ENCODE data around the gene REC8. TPM values are rescaled to one million over a fixed set of nuclear protein-coding genes. Genes with fewer than 3 reads are reported as not detected.

Gene REC8
- total RNA-seq, 1 experiment from 2014 or later: 8.4 TPM

DNA sequence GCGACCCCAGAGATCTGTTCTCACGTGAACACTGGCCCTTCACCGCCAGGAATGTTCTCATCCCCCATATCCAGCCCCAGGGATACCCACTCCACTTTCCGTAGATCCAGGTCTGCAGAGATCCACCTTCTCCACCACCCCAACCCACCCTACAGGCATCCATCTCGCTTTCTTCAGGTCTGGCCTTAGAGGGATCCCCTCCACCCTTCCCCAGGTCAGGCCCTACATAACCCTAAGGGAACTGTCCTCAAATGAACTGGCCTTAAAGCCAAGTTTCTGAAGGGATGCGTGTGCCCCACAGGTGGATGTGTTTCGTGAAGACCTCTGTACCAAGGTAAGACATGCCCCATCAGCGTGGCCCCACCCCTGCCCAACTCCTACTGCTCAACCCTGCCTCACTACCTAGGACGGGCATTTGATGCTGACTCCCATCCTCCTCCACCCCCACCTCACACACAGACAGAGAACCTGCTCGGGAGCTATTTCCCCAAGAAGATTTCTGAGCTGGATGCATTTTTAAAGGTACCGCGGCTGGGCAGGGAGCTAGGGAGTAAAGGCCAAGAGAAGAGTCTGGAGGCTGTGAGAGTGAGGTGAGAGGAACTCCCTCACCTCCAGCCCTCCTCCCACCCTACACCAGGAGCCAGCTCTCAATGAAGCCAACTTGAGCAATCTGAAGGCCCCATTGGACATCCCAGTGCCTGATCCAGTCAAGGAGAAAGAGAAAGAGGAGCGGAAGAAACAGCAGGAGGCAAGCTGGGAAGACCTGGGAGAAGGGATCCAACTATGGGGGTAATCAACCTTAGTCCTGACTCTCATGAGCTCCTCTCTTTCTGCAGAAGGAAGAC, 35.0 kb upstream of the REC8 start:
- ChIA-PET CTCF (no interaction called here), POLR2A (ENCODE audit: low non-redundant PET) (interaction anchor here (0.5 kb wide), 1 partner anchor 26 kb away, joined by 3 read pairs; no protein-coding TSS in a partner anchor)
- Histone ChIP-seq H3K9me3 (ENCODE audit: low read depth, low read length, poor library complexity, severe bottlenecking) (no peaks in the 10 kb centered on the region), H3K36me3 (ENCODE audit: insufficient read depth, low read length, poor library complexity, severe bottlenecking) (peaks cover 28% of the 10 kb centered on the region), H3K27me3 (replicated peaks; ENCODE audit: insufficient read depth, low read depth, low read length, poor library complexity) (no peaks in the 10 kb centered on the region), H3K4me1 (ENCODE audit: insufficient read depth, low read length, poor library complexity, severe bottlenecking) (peaks cover 13% of the 10 kb centered on the region), H3K4me3 (ENCODE audit: low read depth, low read length, poor library complexity, severe bottlenecking) (peak overlapping the region; percentile 100), H3K27ac (ENCODE audit: low read depth, low read length, poor library complexity, severe bottlenecking) (peak overlapping the region; percentile 84)
- no peak for TF ChIP-seq EZH2 (IDR thresholded peaks at IDR 0.05; ENCODE audit: borderline replicate concordance, low read depth, low read length, poor library complexity, severe bottlenecking)
- TF ChIP-seq, protein P1, sequence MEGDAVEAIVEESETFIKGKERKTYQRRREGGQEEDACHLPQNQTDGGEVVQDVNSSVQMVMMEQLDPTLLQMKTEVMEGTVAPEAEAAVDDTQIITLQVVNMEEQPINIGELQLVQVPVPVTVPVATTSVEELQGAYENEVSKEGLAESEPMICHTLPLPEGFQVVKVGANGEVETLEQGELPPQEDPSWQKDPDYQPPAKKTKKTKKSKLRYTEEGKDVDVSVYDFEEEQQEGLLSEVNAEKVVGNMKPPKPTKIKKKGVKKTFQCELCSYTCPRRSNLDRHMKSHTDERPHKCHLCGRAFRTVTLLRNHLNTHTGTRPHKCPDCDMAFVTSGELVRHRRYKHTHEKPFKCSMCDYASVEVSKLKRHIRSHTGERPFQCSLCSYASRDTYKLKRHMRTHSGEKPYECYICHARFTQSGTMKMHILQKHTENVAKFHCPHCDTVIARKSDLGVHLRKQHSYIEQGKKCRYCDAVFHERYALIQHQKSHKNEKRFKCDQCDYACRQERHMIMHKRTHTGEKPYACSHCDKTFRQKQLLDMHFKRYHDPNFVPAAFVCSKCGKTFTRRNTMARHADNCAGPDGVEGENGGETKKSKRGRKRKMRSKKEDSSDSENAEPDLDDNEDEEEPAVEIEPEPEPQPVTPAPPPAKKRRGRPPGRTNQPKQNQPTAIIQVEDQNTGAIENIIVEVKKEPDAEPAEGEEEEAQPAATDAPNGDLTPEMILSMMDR (conservative IDR thresholded peaks at IDR 0.05; ENCODE audit: low read depth, low read length): no peak
- no peak for DNase-seq (ENCODE audit: low spot score)
- intact Hi-C loops (cut with micrococcal nuclease; ENCODE audit: unreplicated experiment): no loop called here
- no TSS peak for BruUV-seq (replicated peaks)

DNA sequence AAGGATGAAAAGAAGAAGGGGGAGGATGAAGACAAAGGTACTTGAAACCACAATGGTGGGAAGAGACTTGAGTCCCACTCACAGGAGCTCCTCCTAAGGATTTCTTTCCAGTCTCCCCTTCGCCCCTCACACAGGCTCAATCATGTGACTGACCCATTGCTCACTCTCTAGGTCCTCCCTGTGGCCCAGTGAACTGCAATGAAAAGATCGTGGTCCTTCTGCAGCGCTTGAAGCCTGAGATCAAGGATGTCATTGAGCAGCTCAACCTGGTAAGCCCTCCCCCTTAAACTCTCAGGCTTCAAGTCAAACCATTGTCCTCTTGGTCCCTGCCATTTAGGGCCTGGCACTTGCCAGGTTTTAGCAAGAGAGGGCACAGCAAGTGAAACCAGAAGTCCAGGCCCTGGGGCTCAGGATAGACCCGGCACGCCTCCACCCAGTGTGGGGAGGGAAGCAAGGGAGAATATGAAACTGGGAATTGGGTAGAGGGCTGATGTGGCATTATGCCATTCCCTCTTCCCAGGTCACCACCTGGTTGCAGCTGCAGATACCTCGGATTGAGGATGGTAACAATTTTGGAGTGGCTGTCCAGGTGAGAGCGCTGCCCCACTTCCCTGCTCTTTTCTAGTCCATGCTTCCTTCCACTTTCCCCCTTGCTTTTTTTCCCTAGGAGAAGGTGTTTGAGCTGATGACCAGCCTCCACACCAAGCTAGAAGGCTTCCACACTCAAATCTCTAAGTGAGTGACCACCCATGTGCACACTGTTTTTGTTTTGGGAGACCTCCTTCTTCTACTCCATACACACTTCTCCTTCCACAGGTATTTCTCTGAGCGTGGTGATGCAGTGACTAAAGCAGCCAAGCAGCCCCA, 34.1 kb upstream of the REC8 start:
- intact Hi-C loops (cut with micrococcal nuclease; ENCODE audit: unreplicated experiment): no loop called here
- Histone ChIP-seq H3K27ac (ENCODE audit: low read depth, low read length, poor library complexity, severe bottlenecking) (peak overlapping the region; percentile 84), H3K4me3 (ENCODE audit: low read depth, low read length, poor library complexity, severe bottlenecking) (no peak overlapping the region), H3K9me3 (ENCODE audit: low read depth, low read length, poor library complexity, severe bottlenecking) (no peaks in the 10 kb centered on the region), H3K36me3 (ENCODE audit: insufficient read depth, low read length, poor library complexity, severe bottlenecking) (peaks cover 28% of the 10 kb centered on the region), H3K27me3 (replicated peaks; ENCODE audit: insufficient read depth, low read depth, low read length, poor library complexity) (no peaks in the 10 kb centered on the region), H3K4me1 (ENCODE audit: insufficient read depth, low read length, poor library complexity, severe bottlenecking) (peaks cover 13% of the 10 kb centered on the region)
- no TSS peak for BruUV-seq (replicated peaks)
- no peak for DNase-seq (ENCODE audit: low spot score)
- ChIA-PET CTCF (no interaction called here), POLR2A (ENCODE audit: low non-redundant PET) (interaction anchor here (0.5 kb wide), 1 partner anchor 27 kb away, joined by 3 read pairs; no protein-coding TSS in a partner anchor)
- TF ChIP-seq, protein P1 (conservative IDR thresholded peaks at IDR 0.05; ENCODE audit: low read depth, low read length): no peak
- no peak for TF ChIP-seq EZH2 (IDR thresholded peaks at IDR 0.05; ENCODE audit: borderline replicate concordance, low read depth, low read length, poor library complexity, severe bottlenecking)

DNA sequence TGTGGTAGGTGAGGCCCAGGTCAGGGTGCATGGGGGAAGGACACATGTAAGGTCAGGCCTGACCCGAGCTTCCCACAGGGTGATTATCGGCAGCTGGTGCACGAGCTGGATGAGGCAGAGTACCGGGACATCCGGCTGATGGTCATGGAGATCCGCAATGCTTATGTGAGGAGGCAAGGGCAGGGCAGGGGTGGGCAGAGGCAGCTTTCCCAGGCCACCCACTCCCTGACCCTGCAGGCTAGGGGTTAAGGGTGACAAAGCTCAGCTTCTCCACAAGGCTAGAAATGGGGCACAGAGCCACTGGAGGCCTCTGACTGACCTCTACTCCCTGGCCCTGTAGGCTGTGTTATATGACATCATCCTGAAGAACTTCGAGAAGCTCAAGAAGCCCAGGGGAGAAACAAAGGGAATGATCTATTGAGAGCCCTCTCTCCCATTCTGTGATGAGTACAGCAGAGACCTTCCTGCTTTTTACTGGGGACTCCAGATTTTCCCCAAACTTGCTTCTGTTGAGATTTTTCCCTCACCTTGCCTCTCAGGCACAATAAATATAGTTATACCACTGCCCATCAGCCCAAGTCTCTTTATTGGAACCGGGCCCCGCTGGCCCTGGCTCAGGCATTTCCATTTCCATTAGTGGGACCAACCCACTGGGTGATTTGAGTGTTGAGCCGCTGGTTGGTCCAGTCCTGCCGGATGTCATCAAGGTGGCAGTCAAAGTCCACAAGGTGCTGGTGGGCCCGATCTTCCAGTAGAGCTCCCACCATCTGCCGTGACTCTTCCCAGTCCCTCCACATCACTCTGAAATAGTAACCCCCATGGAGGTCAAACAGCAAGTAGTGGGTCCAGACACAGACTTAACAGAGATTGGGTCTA, 33.2 kb upstream of the REC8 start:
- POLR2A ChIA-PET (ENCODE audit: low non-redundant PET): no interaction called here
- Histone ChIP-seq H3K27ac (ENCODE audit: low read depth, low read length, poor library complexity, severe bottlenecking) (no peak overlapping the region), H3K27me3 (replicated peaks; ENCODE audit: insufficient read depth, low read depth, low read length, poor library complexity) (no peaks in the 10 kb centered on the region), H3K4me1 (ENCODE audit: insufficient read depth, low read length, poor library complexity, severe bottlenecking) (peaks cover 13% of the 10 kb centered on the region), H3K4me3 (ENCODE audit: low read depth, low read length, poor library complexity, severe bottlenecking) (no peak overlapping the region), H3K9me3 (ENCODE audit: low read depth, low read length, poor library complexity, severe bottlenecking) (no peaks in the 10 kb centered on the region), H3K36me3 (ENCODE audit: insufficient read depth, low read length, poor library complexity, severe bottlenecking) (peaks cover 28% of the 10 kb centered on the region)
- intact Hi-C loops (cut with micrococcal nuclease; ENCODE audit: unreplicated experiment): no loop called here
- TSS peak; percentile 80 for BruUV-seq (replicated peaks)
- CTCF ChIA-PET: no interaction called here
- DNase-seq (ENCODE audit: low spot score): no peak
- no peak for TF ChIP-seq EZH2 (IDR thresholded peaks at IDR 0.05; ENCODE audit: borderline replicate concordance, low read depth, low read length, poor library complexity, severe bottlenecking)
- TF ChIP-seq, protein P1 (conservative IDR thresholded peaks at IDR 0.05; ENCODE audit: low read depth, low read length): no peak
